ENCODE data around the gene SERTAD3.

- no peak for TF ChIP-seq POLR2AphosphoS5 (IDR thresholded peaks at IDR 0.05; ENCODE audit: borderline replicate concordance, low read depth, low read length)
- no peak for TF ChIP-seq EZH2 (IDR thresholded peaks at IDR 0.05)
- TF ChIP-seq FOXP2 (optimal IDR thresholded peaks at IDR 0.05; ENCODE audit: control extremely low read depth, extremely low read length, insufficient read depth), result no peak
Observed at GRCh38 chr19:40474737-40475136, 30.6 kb upstream of the SERTAD3 start.

Measured in SK-N-MC (cell line).